SU-DHL-6 (cell line): Measurements from ENCODE around the gene BTG3.

Experiments
- CTCF ChIP-seq: fragments of 200-600 bp; sonication (generic); IDR thresholded peaks from one replicate; pipeline ENCODE4 v1.5.1; 2017; ENCODE audit warnings: antibody characterized with exemption, mild to moderate bottlenecking, low read length, moderate library complexity; ENCODE audit not compliant: insufficient read depth, poor library complexity, severe bottlenecking
- EZH2phosphoT487 ChIP-seq: fragments of 200-600 bp; sonication (generic), shearing (Covaris generic); conservative IDR thresholded peaks from 2 replicates; pipeline ENCODE4 v1.6.1; 2018; ENCODE audit warnings: mild to moderate bottlenecking, antibody characterized with exemption, low read length, moderate library complexity, mixed read lengths

- TF ChIP-seq CTCF, result no peak
- TF ChIP-seq EZH2phosphoT487, result no peak
Measured at GRCh38 chr21:17613242-17613676, 558 bp upstream of the BTG3 start.
